Activated CD8-positive, alpha-beta T cell treated with anti-CD3 and anti-CD28 coated beads for 36 hours (primary cell): ENCODE measurements around the gene DAPK2. TPM values are rescaled to one million over a fixed set of nuclear protein-coding genes. Genes with fewer than 3 reads are reported as not detected.

Experiments used
- ATAC-seq: fragments of 200-7000 bp; cut with Tn5 transposase; one replicate; pipeline ENCODE4 v1.10.0; 2021; ENCODE audit warnings: mild to moderate bottlenecking, moderate library complexity
- CTCF ChIA-PET: fragments of 350-600 bp; sonication (Branson Sonifier 250); formaldehyde crosslinking; loops from one replicate; lab custom pipeline; 2021; ENCODE audit warnings: antibody characterized with exemption; lab: Charles Lee
- POLR2A ChIA-PET: fragments of 350-600 bp; sonication (Branson Sonifier 250); formaldehyde crosslinking; loops from one replicate; lab custom pipeline; 2021; ENCODE audit warnings: antibody characterized with exemption; lab: Charles Lee
- DNase-seq: peaks from one replicate; pipeline ENCODE4 v3.0.0-alpha.2; 2020
- H3K27ac Mint-ChIP-seq: one replicate; pipeline ENCODE4 v1.8.0; 2021; ENCODE audit warnings: mild to moderate bottlenecking, mixed read lengths
- H3K27me3 Mint-ChIP-seq: one replicate; pipeline ENCODE4 v1.8.0; 2021; ENCODE audit warnings: mixed read lengths
- H3K36me3 Mint-ChIP-seq: one replicate; pipeline ENCODE4 v1.8.0; 2021; ENCODE audit warnings: low read depth, mixed read lengths
- H3K4me1 Mint-ChIP-seq: one replicate; pipeline ENCODE4 v1.8.0; 2021; ENCODE audit warnings: low read depth, mixed read lengths
- H3K4me3 Mint-ChIP-seq: one replicate; pipeline ENCODE4 v1.8.0; 2021; ENCODE audit warnings: mild to moderate bottlenecking, moderate library complexity, mixed read lengths
- H3K9me3 Mint-ChIP-seq: one replicate; pipeline ENCODE4 v1.8.0; 2021; ENCODE audit warnings: mixed read lengths
- CTCF ChIP-seq: fragments of 200-600 bp; IDR thresholded peaks from one replicate; pipeline ENCODE4 v1.8.0; 2022; ENCODE audit warnings: antibody characterized with exemption, mild to moderate bottlenecking
- intact Hi-C: fragments of 100-400 bp; cut with micrococcal nuclease; formaldehyde crosslinking; loops from one replicate; pipeline ENCODE4 v1.10.0; 2022
- total RNA-seq, 2 experiments: library from RNA; stranded (reverse); gene quantifications; one replicate each; pipeline ENCODE4 v1.2.3, GENCODE V29; 2021

DAPK2 gene
- total RNA-seq, 2 experiments from 2014 or later, result 1.2 to 1.5 TPM

- Mint-ChIP-seq H3K9me3 (no peaks in the 10 kb centered on the region), H3K27ac (no peak overlapping the region), H3K4me1 (peaks cover 3% of the 10 kb centered on the region), H3K36me3 (no peaks in the 10 kb centered on the region), H3K27me3 (no peaks in the 10 kb centered on the region), H3K4me3 (no peak overlapping the region)
- POLR2A ChIA-PET, result interaction anchor here (0.6 kb wide), 3 partner anchors 9 to 349 kb away, joined by 3 to 4 read pairs (median 3); no protein-coding TSS in a partner anchor
- ATAC-seq (no peak), DNase-seq (no peak)
- intact Hi-C loops, result no loop called here
- no peak for TF ChIP-seq CTCF
- CTCF ChIA-PET, result interaction anchor here (0.9 to 1.0 kb wide), 2 partner anchors 23 to 41 kb away, joined by 3 to 4 read pairs; no protein-coding TSS in a partner anchor
These were observed 60.1 kb downstream of the DAPK2 start for GRCh38 chr15:63986185-63986680.

DNA sequence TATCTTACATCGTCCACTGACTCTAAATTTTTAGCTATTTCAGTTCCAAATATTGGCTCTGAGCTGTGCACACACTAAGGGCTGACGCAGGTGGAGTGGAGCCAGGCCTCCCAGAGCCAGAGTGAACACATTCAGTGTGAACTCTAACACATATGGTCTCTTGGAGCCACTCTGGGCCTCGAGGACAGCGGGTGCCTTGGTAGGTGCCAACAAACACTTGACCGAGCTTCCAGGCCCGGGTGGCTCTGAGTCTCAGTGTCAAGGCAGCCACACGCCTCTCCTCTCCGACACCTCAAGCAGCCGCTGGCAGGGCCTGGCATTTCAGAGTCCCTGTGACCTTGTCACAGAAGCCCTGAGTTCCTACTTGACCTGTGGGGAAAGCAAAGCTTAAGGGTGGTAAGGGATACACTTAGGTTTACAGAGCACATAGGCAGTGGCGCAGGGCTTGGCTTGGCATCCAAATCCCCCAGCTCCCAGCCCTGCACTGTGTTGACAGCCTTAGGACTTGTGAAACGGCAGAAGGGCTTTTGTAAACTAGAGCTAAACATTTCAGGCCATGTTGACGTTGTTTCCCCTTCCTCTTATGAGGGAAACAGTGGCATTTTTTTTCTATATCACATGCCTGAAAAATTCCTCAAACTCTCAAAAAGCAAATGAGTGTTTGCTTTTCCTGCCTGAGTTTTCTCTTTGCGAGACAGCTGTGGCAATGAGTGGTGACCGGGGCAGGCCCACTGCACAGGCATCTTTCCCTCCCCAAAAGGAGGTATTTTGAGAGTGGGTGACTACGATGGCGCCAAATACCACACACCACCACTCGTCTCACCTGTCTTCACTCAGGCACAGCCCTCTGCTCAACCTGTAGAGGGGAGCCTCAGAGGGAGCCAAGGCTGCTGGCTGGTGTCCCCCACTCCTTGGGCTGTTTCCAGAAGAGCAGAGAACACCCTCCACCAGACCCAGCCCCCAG is 60.8 kb downstream of the DAPK2 start:
- no peak for DNase-seq
- ChIA-PET POLR2A (interaction anchor here (0.6 to 1.2 kb wide), 4 partner anchors 14 to 349 kb away, joined by 3 to 4 read pairs (median 3); no protein-coding TSS in a partner anchor), CTCF (interaction anchor here (0.8 to 1.0 kb wide), 2 partner anchors 14 to 40 kb away, joined by 3 to 4 read pairs; no protein-coding TSS in a partner anchor)
- Mint-ChIP-seq H3K4me1 (no peaks in the 10 kb centered on the region), H3K27ac (no peak overlapping the region), H3K36me3 (no peaks in the 10 kb centered on the region), H3K9me3 (no peaks in the 10 kb centered on the region), H3K27me3 (no peaks in the 10 kb centered on the region), H3K4me3 (no peak overlapping the region)
- intact Hi-C loops, result no loop called here
- no peak for ATAC-seq
- no peak for TF ChIP-seq CTCF

DNA sequence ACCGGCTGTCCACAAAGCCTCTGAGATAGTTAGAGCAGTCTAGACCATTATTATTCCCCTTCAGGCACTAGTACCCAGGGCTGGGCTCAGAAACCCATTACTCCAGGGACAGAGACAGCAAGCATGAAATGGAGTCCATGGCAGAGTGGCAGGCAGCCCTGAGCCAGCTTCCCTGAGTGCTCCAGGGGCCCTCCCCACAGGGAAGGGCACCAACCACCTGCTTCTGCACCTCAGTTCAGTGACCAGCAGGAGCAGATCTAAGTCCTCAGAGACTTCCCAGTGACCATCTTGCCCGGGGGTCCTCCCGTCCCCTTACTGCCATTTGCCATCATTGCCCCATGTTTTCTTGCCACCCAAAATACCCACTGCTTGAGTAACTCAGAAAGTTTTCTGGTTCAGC is 62.0 kb downstream of the DAPK2 start:
- intact Hi-C loops, result no loop called here
- H3K4me1 Mint-ChIP-seq, result no peaks in the 10 kb centered on the region
- ChIA-PET POLR2A (no interaction called here), CTCF (interaction anchor here (0.6 kb wide), 1 partner anchor 105 kb away, joined by 3 read pairs; no protein-coding TSS in a partner anchor)
- H3K36me3 Mint-ChIP-seq, result no peaks in the 10 kb centered on the region
- no peak overlapping the region for H3K4me3 Mint-ChIP-seq
- ATAC-seq, result no peak
- no peak for TF ChIP-seq CTCF
- H3K27me3 Mint-ChIP-seq, result no peaks in the 10 kb centered on the region
- no peaks in the 10 kb centered on the region for H3K9me3 Mint-ChIP-seq
- no peak for DNase-seq
- no peak overlapping the region for H3K27ac Mint-ChIP-seq

DNA sequence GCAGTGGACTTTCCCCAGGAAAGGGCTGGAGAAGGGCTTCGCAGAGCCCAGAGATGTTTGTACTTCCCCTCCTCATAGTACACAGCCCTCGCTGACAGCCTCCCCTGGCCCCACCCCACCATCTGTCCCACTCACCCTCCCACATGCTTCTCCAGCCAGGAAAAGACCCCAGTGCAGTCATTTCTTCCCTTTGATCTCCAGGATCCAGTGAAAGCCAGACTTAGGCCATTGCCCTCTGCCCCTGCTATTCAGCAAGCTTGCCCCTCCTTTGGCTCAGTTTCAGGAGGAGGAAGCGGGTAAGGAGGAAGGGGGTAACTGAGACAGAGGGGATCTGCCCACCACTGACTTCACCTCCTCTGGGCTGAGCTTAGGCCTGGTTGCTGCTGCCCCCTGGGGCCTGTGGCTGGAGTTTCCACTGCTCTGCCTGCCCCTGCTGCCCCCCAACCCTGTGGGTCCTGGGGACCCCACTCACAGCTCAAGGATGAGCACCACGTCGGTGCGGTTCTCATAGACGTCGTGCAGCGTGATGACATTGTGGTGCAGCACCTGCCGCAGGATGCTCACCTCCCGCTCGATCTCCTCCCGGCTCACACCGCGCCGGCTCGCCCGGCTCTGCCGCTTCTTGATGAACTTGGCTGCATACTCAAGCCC is 63.1 kb downstream of the DAPK2 start:
- no peak overlapping the region for H3K27ac Mint-ChIP-seq

More for the DNA sequence above, 63.1 kb downstream of the DAPK2 start:
- no peaks in the 10 kb centered on the region for H3K9me3 Mint-ChIP-seq
- ChIA-PET CTCF (interaction anchor here (0.7 to 1.6 kb wide), 3 partner anchors 38 to 84 kb away, joined by 3 to 4 read pairs (median 3); partner anchors contain the start of gene DAPK2), POLR2A (no interaction called here)
- H3K4me3 Mint-ChIP-seq, result no peak overlapping the region
- no peak for ATAC-seq
- H3K27me3 Mint-ChIP-seq, result no peaks in the 10 kb centered on the region
- DNase-seq, result no peak
- intact Hi-C loops, result no loop called here
- no peak for TF ChIP-seq CTCF
- H3K36me3 Mint-ChIP-seq, result no peaks in the 10 kb centered on the region
- no peaks in the 10 kb centered on the region for H3K4me1 Mint-ChIP-seq
